Mesothelial cell of epicardium (in vitro differentiated cells): ENCODE results near the gene PCNX2. TPM values are rescaled to one million over a fixed set of nuclear protein-coding genes. Genes with fewer than 3 reads are reported as not detected.
"Not testable (repeated sequence)": the region's sequence is repeated elsewhere in the genome, so short reads cannot be mapped to it uniquely, and the experiment has no call there.

Experiments used
- DNase-seq, 2 experiments: peaks; one replicate each; pipeline ENCODE4 v3.0.0; 2021; ENCODE audit warnings: low spot score in 2 of 2; ENCODE audit not compliant: unreplicated experiment in 2 of 2
- H3K27ac Mint-ChIP-seq: 2 replicates; pipeline ENCODE4 v1.8.0; 2021; ENCODE audit warnings: mixed read lengths
- H3K27me3 Mint-ChIP-seq: 2 replicates; pipeline ENCODE4 v1.8.0; 2021; ENCODE audit warnings: low read depth, mixed read lengths
- H3K36me3 Mint-ChIP-seq: 2 replicates; pipeline ENCODE4 v1.8.0; 2021; ENCODE audit warnings: mixed read lengths
- H3K4me1 Mint-ChIP-seq: 2 replicates; pipeline ENCODE4 v1.8.0; 2021; ENCODE audit warnings: mixed read lengths
- H3K4me3 Mint-ChIP-seq: 2 replicates; pipeline ENCODE4 v1.8.0; 2021; ENCODE audit warnings: mild to moderate bottlenecking, moderate library complexity, mixed read lengths
- H3K9me3 Mint-ChIP-seq: 2 replicates; pipeline ENCODE4 v1.8.0; 2021; ENCODE audit warnings: mixed read lengths
- CTCF ChIP-seq: fragments of 200-600 bp; sonication (generic); IDR thresholded peaks from one replicate; pipeline ENCODE4 v1.5.0; 2021; ENCODE audit warnings: antibody characterized with exemption; ENCODE audit not compliant: unreplicated experiment
- total RNA-seq: library from RNA; stranded (reverse); gene quantifications from 3 replicates; pipeline ENCODE4 v1.2.1, GENCODE V29; 2021

The PCNX2 gene
- total RNA-seq, 1 donor from 2014 or later, result 28.4 TPM

GRCh38 chr1:233135833-233136232 is 159.7 kb downstream of the PCNX2 start:
- H3K27ac Mint-ChIP-seq, result no peak overlapping the region
- no peak for TF ChIP-seq CTCF
- no peak for DNase-seq
- H3K36me3 Mint-ChIP-seq, result peaks cover 17% of the 10 kb centered on the region
- no peaks in the 10 kb centered on the region for H3K27me3 Mint-ChIP-seq
- H3K4me3 Mint-ChIP-seq, result no peak overlapping the region
- peaks cover 9% of the 10 kb centered on the region for H3K4me1 Mint-ChIP-seq
- H3K9me3 Mint-ChIP-seq, result no peaks in the 10 kb centered on the region

GRCh38 chr1:233132445-233132844 is 163.1 kb downstream of the PCNX2 start:
- Mint-ChIP-seq H3K4me1 (no peaks in the 10 kb centered on the region), H3K4me3 (no peak overlapping the region), H3K27me3 (no peaks in the 10 kb centered on the region), H3K9me3 (no peaks in the 10 kb centered on the region), H3K36me3 (peaks cover 22% of the 10 kb centered on the region), H3K27ac (no peak overlapping the region)
- no peak for DNase-seq
- TF ChIP-seq CTCF, result no peak

- H3K9me3 Mint-ChIP-seq, H3K4me1 Mint-ChIP-seq, H3K27ac Mint-ChIP-seq, DNase-seq, H3K4me3 Mint-ChIP-seq, H3K27me3 Mint-ChIP-seq: not testable (repeated sequence)
- H3K36me3 Mint-ChIP-seq, result peaks cover 22% of the 10 kb centered on the region
Observed at GRCh38 chr1:233129031-233129430, 166.5 kb downstream of the PCNX2 start.

- H3K4me1 Mint-ChIP-seq, result no peaks in the 10 kb centered on the region
- peaks cover 11% of the 10 kb centered on the region for H3K36me3 Mint-ChIP-seq
- no peak overlapping the region for H3K4me3 Mint-ChIP-seq
- H3K27me3 Mint-ChIP-seq, result no peaks in the 10 kb centered on the region
- DNase-seq, result no peak
- H3K9me3 Mint-ChIP-seq, result no peaks in the 10 kb centered on the region
- TF ChIP-seq CTCF, result no peak
- H3K27ac Mint-ChIP-seq, result no peak overlapping the region
Observed at GRCh38 chr1:233127157-233127556, 168.4 kb downstream of the PCNX2 start.

GRCh38 chr1:233122779-233123178 is 172.7 kb downstream of the PCNX2 start:
- Mint-ChIP-seq H3K9me3 (no peaks in the 10 kb centered on the region), H3K27ac (no peak overlapping the region), H3K4me1 (no peaks in the 10 kb centered on the region), H3K36me3 (peaks cover 8% of the 10 kb centered on the region), H3K27me3 (no peaks in the 10 kb centered on the region), H3K4me3 (no peak overlapping the region)
- no peak for DNase-seq
- no peak for TF ChIP-seq CTCF

- no peak for DNase-seq
- Mint-ChIP-seq H3K4me1 (no peaks in the 10 kb centered on the region), H3K9me3 (no peaks in the 10 kb centered on the region), H3K4me3 (no peak overlapping the region), H3K27me3 (no peaks in the 10 kb centered on the region), H3K27ac (no peak overlapping the region), H3K36me3 (peaks cover 8% of the 10 kb centered on the region)
- no peak for TF ChIP-seq CTCF
Observed at GRCh38 chr1:233121947-233122559, 173.5 kb downstream of the PCNX2 start.
